Activated CD8-positive, alpha-beta memory T cell treated with anti-CD3 and anti-CD28 coated beads for 36 hours (primary cell): ENCODE measurements around the gene KCTD11. TPM values are rescaled to one million over a fixed set of nuclear protein-coding genes. Genes with fewer than 3 reads are reported as not detected.

Experiments
- CTCF ChIA-PET: fragments of 350-600 bp; sonication (Branson Sonifier 250); formaldehyde crosslinking; loops from one replicate; lab custom pipeline; 2021; ENCODE audit warnings: antibody characterized with exemption; lab: Charles Lee
- POLR2A ChIA-PET: fragments of 350-600 bp; sonication (Branson Sonifier 250); formaldehyde crosslinking; loops from one replicate; lab custom pipeline; 2021; ENCODE audit warnings: antibody characterized with exemption; lab: Charles Lee
- total RNA-seq, 2 experiments: library from RNA; stranded (reverse); gene quantifications; one replicate each; pipeline ENCODE4 v1.2.3, GENCODE V29; 2021

The KCTD11 gene
- total RNA-seq, 2 experiments from 2014 or later, result 6.4 to 7.2 TPM

DNA sequence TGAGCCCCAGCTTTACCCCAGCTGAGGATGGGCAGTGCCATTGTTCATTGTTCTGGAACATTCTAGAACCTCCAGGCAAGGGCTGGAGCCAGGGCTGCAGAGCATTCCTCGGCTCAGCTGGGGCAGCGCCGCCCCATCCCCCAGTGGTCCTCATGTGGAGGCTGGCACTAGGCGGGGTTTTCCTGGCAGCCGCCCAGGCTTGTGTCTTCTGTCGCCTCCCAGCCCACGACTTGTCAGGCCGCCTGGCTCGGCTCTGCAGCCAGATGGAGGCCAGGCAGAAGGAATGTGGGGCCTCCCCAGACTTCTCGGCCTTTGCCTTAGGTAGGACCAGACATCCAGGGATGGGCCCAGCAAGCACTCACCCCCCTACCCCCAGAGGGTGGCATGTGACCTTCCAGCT is 3.1 kb downstream of the KCTD11 start, which contains the start of gene TMEM95:
Gene TMEM95, plus strand, starts transcription at position 104 of the 400 bp plus-strand sequence. Its CDS starts 49 bp downstream, at position 153.
- ChIA-PET POLR2A (interaction anchor here (1.2 kb wide), 2 partner anchors 80 to 81 kb away, joined by 3 to 4 read pairs; partner anchors contain the start of gene TMEM102), CTCF (interaction anchor here (0.8 to 2.2 kb wide), 14 partner anchors 9 to 206 kb away, joined by 3 to 31 read pairs (median 4); partner anchors contain the start of genes NEURL4, PLSCR3, SENP3 and TMEM102)

DNA sequence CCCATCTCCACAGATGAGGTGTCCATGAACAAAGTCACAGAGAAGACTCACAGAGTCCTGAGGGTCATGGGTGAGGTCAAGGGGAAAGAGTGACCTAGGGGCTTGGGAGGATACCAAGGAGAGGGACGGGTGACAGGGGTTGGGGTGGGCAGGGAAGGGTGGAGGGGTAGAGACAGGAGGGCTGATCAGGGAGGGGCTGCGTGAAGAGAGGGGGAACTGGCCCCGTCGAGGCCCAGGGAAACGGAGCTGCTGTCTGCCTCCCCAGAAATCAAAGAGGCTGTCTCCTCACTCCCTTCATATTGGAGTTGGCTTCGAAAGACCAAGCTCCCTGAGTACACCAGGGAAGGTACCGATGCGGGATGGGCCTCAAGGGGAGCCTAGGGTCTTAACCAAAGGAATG is 3.6 kb downstream of the KCTD11 start:
- ChIA-PET POLR2A (interaction anchor here (1.2 kb wide), 2 partner anchors 80 to 81 kb away, joined by 3 to 4 read pairs; partner anchors contain the start of gene TMEM102), CTCF (interaction anchor here (0.6 to 2.2 kb wide), 28 partner anchors 10 to 318 kb away, joined by 3 to 31 read pairs (median 4); partner anchors contain the start of genes ACAP1, NEURL4, PLSCR3 and SENP3)

DNA sequence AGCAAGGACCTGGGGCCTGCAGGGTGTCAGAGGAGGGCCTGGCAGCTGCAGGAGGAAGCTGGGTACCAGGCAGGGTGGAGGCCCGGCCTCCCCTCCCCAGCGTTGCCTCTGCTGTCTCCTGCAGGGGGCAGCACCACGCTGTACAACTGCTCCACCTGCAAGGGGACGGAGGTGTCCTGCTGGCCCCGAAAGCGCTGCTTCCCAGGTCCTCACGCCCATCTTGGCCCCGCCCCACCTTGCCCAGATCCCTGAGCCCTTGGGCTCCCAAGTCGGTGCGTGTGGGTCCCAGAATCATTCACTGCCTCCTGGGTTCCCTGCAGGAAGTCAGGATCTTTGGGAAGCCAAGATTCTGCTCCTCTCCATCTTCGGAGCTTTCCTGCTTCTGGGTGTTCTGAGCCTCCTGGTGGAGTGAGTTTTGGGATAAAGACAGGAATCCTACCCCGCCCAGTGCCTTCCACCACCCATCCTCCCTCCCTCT is 4.1 kb downstream of the KCTD11 start:
- ChIA-PET POLR2A (interaction anchor here (1.2 kb wide), 2 partner anchors 79 to 80 kb away, joined by 3 to 4 read pairs; partner anchors contain the start of gene TMEM102), CTCF (interaction anchor here (0.6 to 2.2 kb wide), 33 partner anchors 10 to 317 kb away, joined by 3 to 31 read pairs (median 4); partner anchors contain the start of genes ACAP1, NEURL4, PLSCR3 and SENP3)

DNA sequence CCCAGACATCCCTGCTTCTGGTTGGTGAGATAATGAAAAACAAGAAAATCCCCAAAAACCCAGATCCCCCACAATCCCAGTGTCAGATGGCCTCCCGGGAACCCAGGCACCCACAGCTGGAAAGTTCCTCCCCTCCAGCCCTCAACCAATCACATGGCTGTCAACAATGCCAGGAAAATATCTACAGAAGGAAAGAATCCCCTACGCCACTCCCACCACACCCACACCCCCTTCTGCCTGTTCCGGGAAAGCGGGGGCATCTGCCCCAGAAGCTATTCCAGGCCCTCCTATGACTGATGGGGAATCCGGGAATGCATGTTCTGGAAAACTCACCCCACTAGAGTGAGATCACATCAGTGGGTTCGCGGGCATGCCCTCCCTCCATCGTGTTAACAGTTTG is 4.8 kb downstream of the KCTD11 start:
- ChIA-PET POLR2A (no interaction called here), CTCF (interaction anchor here (0.6 to 2.2 kb wide), 22 partner anchors 9 to 204 kb away, joined by 3 to 31 read pairs (median 5); partner anchors contain the start of genes NEURL4, PLSCR3, SENP3 and TMEM102)

DNA sequence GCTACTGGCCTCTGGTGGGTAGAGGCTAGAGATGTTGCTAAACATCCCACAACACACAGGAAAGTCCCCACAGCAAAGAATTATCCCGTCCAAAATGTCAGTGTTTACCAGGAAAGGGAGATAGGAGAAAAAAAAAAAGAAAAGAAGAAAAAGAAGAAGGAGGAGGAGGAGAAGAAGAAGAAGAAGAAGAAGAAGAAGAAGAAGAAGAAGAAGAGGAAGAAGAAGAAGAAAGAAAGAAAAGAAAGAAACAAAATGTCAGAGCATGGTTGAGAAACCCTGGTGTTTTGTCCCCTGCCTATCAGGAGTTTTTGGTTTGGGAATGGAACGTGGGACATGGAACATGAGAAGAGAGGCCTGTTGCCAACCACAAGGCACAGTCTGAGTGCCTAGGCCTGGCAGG is 5.4 kb downstream of the KCTD11 start:
- POLR2A ChIA-PET, result no interaction called here
- CTCF ChIA-PET, result interaction anchor here (1.3 to 1.6 kb wide), 2 partner anchors 23 to 80 kb away, joined by 5 read pairs; no protein-coding TSS in a partner anchor

DNA sequence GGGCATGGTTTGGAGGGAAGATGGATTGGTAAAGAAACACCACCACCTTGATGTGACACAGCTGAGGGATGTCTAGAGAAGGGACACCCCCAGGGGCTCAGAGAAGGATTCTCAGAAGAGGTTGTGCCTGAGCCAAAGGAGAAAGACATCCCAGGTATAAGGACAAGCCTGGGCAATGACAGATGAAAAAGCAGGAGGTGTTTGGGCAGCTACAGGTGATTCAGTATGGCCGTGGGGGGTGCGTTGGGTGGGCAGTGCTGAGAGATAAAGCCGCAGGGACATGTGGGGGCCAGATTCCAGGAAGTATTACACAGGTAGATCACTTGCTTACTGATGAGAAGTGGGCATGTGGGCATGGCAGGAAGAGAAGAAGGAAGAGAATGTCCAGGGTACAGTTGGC is 9.9 kb downstream of the KCTD11 start:
- ChIA-PET POLR2A (no interaction called here), CTCF (interaction anchor here (0.6 kb wide), 1 partner anchor 8 kb away, joined by 3 read pairs; no protein-coding TSS in a partner anchor)

DNA sequence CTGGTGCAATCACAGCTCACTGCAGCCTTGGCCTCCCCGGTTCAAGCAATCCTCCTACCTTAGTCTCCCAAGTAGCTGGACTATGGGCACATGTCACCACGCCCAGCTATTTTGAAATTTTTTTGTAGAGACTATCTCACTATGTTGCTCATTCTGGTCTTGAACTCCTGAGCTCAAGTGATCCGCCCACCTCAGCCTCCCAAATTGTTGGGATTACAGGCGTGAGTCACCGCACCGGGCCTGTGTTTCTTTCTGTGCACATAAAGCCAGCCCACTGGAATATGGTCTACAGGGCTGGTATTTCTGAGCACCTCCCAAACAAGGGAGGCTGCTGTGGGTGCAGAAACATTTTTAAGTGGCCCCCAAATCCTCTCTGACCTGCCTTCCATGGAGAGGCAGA is 11.3 kb downstream of the KCTD11 start:
- CTCF ChIA-PET, result no interaction called here
- POLR2A ChIA-PET, result no interaction called here

DNA sequence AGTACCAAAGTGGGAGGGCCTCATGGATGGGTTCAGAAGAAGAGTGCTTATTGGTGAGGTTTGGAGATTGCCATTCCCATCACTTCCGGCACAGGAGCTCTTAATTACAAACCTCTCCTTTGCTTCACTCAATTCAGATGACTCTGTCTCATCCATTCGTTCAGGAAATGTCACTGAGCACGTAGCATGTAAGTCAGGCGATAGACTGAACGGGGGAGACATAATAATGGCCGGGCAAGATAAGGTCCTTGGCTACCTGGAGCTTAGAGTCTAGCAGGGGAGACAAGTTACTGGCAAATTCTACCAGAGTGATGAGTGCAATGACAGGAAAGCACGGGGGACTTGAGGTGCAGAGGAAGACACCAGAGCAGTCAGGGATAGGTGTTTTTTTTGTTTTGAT is 14.0 kb downstream of the KCTD11 start:
- ChIA-PET CTCF (interaction anchor here (1.8 kb wide), 1 partner anchor 10 kb away, joined by 5 read pairs; no protein-coding TSS in a partner anchor), POLR2A (interaction anchor here (0.6 kb wide), 1 partner anchor 23 kb away, joined by 9 read pairs; no protein-coding TSS in a partner anchor)

DNA sequence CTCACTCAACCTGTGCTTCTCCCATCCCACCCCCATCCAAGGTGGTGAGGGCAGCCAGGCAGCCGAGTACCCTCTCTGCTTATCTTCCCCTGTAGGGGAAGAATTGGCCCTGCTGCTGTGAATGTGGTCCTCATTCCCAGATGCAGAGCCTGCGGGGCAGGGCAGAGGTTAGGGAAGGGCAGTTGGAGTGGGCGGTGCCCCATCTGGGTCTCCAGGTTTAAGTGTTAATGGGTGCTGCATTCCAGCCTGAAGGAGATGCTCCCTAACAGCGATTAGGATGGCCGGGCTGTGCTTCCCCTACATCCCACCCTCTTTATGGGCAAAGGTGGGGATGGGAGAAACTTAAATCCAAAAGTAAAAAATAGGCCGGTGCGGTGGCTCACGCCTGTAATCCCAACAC is 15.1 kb downstream of the KCTD11 start:
- ChIA-PET POLR2A (no interaction called here), CTCF (no interaction called here)

DNA sequence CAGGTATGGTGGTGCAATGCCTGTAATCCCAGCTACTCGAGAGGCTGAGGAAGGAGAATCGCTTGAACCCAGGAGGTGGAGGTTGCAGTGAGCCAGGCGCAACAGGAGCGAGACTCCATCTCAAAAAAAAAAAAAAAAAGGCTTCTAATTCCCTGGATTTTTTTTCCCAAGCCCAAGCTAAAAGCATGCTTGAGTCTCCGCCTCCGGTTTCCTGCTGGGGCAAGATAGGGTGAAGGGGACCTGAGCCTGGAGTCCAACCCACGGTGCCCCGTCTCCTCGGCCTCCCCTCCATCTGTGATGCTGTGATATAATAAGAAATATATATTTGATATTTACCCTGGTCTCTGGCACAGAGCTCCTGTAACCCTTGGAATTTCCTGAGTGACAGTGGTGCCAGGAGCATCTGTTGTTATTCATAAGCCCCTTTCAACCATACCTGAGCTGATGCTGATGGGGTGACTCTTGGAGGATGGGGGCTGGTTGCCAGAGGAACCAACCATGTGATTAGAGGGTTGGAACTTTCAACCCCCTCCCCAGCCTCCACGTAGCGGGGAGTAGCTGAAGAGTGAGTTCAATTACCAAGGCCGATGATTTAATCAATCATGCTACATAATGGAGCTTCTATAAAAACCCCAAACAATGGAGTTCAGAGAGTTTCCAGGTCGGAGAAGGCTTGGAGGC is 16.1 kb downstream of the KCTD11 start:
- CTCF ChIA-PET, result interaction anchor here (0.6 to 1.0 kb wide), 2 partner anchors 16 to 446 kb away, joined by 3 to 4 read pairs; no protein-coding TSS in a partner anchor
- POLR2A ChIA-PET, result interaction anchor here (0.5 kb wide), 1 partner anchor 10 kb away, joined by 3 read pairs; no protein-coding TSS in a partner anchor

DNA sequence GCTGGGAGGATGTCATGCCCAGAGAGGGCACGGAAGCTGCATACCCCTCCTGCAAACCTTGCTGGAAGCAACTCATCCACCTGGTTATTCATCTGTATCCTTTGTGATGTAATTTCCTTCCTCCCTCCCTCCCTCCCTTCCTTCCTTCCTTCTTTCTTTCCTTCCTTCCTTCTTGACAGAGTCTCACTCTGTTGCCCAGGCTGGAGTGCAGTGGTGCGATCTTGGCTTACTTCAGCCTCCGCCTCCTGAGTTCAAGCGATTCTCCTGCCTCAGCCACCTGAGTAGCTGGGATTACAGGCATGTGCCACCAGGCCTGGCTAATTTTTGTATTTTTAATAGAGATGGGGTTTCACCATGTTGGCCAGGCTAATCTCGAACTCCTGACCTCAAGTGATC is 16.6 kb downstream of the KCTD11 start:
- POLR2A ChIA-PET, result interaction anchor here (0.5 kb wide), 1 partner anchor 10 kb away, joined by 3 read pairs; no protein-coding TSS in a partner anchor
- CTCF ChIA-PET, result interaction anchor here (0.6 to 1.0 kb wide), 2 partner anchors 16 to 72 kb away, joined by 3 to 4 read pairs; no protein-coding TSS in a partner anchor

DNA sequence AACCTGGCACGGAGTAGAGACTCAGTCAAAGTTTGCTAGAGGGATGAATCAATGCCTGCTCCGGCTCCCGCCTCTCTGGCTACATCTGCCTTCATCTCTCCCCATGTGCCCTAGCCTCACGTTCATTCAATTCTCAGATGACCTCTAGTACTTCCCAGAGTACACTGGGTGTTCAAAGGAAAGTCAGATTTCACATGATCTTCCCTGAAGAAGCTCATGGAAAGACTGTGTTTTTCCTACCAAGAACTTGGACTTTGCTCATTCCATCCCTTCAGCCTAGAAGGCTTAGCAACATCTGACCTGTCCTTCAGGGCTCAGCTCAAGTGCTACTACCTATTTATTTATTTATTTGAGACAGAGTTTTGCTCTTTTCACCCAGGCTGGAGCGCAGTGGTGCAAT is 17.9 kb downstream of the KCTD11 start:
- CTCF ChIA-PET, result interaction anchor here (1.0 kb wide), 1 partner anchor 74 kb away, joined by 3 read pairs; no protein-coding TSS in a partner anchor
- POLR2A ChIA-PET, result no interaction called here

DNA sequence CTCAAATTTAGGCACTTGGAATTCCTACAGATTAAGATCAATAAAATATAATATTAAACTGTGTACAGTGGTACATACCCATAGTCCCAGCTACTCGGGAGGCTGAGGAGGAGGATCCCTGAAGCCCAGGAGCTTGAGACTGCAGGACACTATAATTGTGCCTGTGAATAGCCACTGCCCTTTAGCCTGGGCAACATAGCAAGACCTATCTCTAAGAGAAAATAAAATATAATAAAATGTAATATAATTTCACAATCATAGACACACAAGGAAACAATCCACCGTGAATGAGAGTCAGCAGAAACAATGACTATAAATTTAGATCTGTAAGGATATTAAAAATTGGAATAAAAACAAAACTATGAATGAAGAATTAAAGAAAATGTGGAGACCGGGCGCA is 18.9 kb downstream of the KCTD11 start:
- ChIA-PET CTCF (interaction anchor here (1.0 kb wide), 1 partner anchor 75 kb away, joined by 3 read pairs; no protein-coding TSS in a partner anchor), POLR2A (interaction anchor here (0.7 kb wide), 1 partner anchor 15 kb away, joined by 4 read pairs; no protein-coding TSS in a partner anchor)

DNA sequence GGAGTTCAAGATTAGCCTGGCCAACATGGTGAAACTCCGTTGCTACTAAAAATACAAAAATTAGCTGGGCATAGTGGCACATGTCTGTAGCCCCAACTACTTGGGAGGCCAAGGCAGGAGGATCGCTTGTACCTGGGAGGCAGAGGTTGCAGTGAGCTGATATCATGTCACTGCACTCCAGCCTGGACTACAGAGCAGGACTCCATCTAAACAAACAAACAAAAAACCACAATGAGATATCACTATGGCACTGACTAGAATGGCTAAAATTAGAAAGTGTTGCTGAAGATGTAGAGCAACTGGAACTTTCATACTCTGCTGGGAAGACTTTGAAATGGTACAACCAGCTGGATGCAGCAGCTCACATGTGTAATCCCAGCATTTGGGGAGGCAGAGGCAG is 22.4 kb downstream of the KCTD11 start:
- POLR2A ChIA-PET, result no interaction called here
- CTCF ChIA-PET, result no interaction called here

DNA sequence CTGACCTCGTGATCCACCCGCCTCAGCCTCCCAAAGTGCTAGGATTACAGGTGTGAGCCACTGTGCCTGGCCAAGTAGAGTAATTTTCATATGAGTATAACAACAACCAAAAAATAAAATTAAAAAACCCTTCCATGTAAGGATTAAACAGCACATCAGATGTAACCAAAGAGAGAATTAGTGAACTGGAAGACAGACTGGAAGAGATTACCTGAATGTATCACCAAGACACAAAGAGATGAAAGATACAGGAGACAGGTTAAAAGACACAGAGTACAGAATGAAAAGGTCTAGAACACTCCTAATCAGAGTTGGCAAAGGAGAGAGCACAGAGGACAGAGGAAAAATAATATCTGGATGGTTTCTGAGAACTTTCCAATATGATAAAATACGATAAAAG is 27.2 kb downstream of the KCTD11 start:
- ChIA-PET CTCF (no interaction called here), POLR2A (no interaction called here)

DNA sequence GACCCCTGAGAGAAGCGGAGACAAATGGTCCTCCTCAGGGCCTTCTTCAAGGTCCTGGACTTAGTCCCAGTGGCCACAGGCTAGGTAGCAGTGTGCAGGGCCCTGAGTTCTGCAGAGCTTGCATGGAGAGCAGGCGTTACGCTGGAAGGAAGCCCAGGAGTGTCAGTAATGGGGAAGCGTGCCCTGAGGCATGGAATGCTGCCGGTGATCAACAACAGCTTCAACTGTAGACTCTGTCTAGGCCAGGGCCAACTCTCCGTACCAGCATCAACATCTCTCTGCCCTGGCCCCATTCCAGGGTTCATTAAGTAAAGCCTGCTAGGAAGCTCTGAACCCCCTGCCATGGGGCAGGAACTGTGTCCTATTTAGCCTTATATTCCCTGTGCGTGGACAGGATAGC is 28.4 kb downstream of the KCTD11 start:
- POLR2A ChIA-PET, result no interaction called here

DNA sequence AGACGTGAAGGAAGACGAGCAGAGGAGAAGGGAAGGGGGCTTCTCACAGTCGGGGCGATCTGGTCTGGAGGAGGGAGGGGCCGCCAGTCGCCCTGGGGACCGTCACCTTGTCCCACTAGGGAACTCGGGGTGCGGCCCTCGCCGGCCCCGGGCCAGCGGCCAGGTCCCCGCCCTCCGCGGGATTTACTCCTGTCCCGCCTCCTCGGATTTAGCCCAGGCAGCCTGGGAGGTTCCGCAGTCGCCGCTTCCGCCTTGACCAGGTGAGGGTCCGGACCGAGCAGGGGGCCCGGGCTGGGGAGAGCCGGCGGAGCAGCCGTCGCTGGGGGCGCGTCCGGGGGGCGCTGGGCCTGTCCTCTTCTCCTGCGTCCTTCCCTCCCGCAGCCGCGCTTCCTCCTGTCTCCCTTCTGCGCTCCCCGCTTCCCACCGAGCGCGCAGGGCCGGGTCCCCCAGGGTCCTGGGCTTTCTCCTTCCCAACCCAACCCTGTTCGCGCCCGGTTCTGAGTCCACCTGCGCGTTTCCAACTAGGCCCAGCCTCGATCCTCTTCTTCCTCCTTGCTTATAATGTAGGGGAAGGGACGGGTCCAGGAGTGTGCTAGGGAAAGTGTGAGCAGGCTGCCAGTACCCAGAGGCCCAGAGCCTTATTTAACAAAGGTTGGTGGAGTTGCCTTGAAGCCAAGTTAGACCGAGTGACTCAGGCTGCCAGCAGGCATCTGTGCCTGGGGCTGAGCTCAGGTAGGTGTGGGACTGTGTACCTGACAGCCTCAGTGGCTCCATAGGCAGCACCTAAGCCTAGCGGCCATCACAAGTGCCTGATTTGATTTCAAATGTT is 29.1 kb downstream of the KCTD11 start, which contains the start of gene TNK1:
Gene TNK1, plus strand, starts transcription at position 235 of the 829 bp plus-strand sequence. CDS start 1,838 bp downstream, outside the sequence.
- POLR2A ChIA-PET, result no interaction called here
- CTCF ChIA-PET, result interaction anchor here (0.7 to 3.2 kb wide), 2 partner anchors 25 to 56 kb away, joined by 3 to 13 read pairs; no protein-coding TSS in a partner anchor

More for the DNA sequence above, 28.4 kb downstream of the KCTD11 start:
- CTCF ChIA-PET, result interaction anchor here (3.2 kb wide), 1 partner anchor 24 kb away, joined by 13 read pairs; no protein-coding TSS in a partner anchor

DNA sequence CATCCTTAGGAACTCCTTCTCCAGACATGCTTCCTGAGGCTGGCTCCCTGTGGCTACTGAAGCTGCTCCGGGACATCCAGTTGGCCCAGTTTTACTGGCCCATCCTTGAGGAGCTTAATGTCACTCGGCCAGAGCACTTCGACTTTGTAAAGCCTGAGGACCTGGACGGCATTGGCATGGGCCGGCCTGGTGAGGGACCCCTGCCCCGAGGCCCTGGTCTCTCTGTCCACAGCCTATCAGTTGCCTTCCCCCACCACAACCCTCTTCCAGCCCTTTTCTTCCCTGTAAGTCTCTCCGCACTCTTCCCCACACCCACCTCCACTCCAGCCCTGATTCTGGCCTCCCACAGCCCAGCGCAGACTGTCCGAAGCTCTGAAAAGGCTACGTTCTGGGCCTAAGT is 30.9 kb downstream of the KCTD11 start:
- CTCF ChIA-PET, result interaction anchor here (1.2 to 3.2 kb wide), 2 partner anchors 27 to 53 kb away, joined by 4 to 13 read pairs; no protein-coding TSS in a partner anchor
- POLR2A ChIA-PET, result no interaction called here
